ENCODE results near the gene ALKBH7. TPM values are rescaled to one million over a fixed set of nuclear protein-coding genes. Genes with fewer than 3 reads are reported as not detected.

ALKBH7 gene
- polyA plus RNA-seq, 1 donor (not counting 4 experiments of a cell fraction or from before 2014, with no cell fraction given), result 9.8 TPM

DNA sequence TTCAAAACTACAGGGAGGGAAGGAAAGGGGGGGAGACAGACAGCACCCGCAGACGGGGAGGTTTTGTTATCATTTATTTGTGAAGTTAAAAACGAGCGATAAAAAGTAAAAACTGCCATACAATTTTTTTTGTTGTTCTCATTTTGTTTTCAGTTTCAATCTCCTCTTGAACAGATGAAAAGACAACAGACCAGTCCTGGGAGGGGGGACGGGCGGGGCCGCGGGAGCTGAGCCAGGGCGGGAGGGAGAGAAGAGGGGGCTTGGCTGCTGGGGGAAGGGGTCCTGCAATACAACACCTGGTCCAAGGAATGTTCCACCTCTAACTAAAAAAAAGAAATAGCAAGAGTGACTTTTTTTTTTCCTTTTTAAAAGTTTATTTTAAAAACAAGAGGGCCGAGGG lies 40.7 kb downstream of the ALKBH7 start:
- TF ChIP-seq, protein P1, sequence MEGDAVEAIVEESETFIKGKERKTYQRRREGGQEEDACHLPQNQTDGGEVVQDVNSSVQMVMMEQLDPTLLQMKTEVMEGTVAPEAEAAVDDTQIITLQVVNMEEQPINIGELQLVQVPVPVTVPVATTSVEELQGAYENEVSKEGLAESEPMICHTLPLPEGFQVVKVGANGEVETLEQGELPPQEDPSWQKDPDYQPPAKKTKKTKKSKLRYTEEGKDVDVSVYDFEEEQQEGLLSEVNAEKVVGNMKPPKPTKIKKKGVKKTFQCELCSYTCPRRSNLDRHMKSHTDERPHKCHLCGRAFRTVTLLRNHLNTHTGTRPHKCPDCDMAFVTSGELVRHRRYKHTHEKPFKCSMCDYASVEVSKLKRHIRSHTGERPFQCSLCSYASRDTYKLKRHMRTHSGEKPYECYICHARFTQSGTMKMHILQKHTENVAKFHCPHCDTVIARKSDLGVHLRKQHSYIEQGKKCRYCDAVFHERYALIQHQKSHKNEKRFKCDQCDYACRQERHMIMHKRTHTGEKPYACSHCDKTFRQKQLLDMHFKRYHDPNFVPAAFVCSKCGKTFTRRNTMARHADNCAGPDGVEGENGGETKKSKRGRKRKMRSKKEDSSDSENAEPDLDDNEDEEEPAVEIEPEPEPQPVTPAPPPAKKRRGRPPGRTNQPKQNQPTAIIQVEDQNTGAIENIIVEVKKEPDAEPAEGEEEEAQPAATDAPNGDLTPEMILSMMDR (optimal IDR thresholded peaks at IDR 0.05 in 1 of 3, IDR thresholded peaks at IDR 0.05 in 1 of 3, conservative IDR thresholded peaks at IDR 0.05 in 1 of 3; ENCODE audit: extremely low read depth in 1 of 3, insufficient read depth in 2 of 3, low read length in 3 of 3), result no peak
- Histone ChIP-seq H3K4me3 (ENCODE audit: control insufficient read depth in 2 of 3, extremely low read depth in 1 of 3, insufficient read depth in 2 of 3, low read depth in 1 of 3, low read length in 3 of 3) (no peak overlapping the region), H3K27me3 (ENCODE audit: control insufficient read depth, extremely low read depth, insufficient read depth, low read length) (no peaks in the 10 kb centered on the region), H3K9me1 (ENCODE audit: control insufficient read depth, extremely low read depth, insufficient read depth, low read length) (no peaks in the 10 kb centered on the region), H2AFZ (ENCODE audit: control insufficient read depth, low read length) (no peak overlapping the region), H4K20me1 (ENCODE audit: control insufficient read depth, extremely low read depth, insufficient read depth, low read length) (no peaks in the 10 kb centered on the region), H3K79me2 (ENCODE audit: control insufficient read depth, insufficient read depth, low read length) (peaks cover 2% of the 10 kb centered on the region), H3K27ac (ENCODE audit: control insufficient read depth, insufficient read depth, low read length) (no peak overlapping the region), H3K9ac (ENCODE audit: control insufficient read depth, extremely low read depth, insufficient read depth, low read length) (no peak overlapping the region), H3K4me1 (ENCODE audit: control insufficient read depth, extremely low read depth, insufficient read depth, low read length) (no peaks in the 10 kb centered on the region), H3K4me2 (ENCODE audit: control insufficient read depth, extremely low read depth, insufficient read depth, low read depth, low read length) (no peak overlapping the region), H3K36me3 (ENCODE audit: control insufficient read depth in 2 of 2, extremely low read depth in 1 of 2, insufficient read depth in 2 of 2, low read length in 2 of 2) (peaks cover 25 to 32% of the 10 kb centered on the region in 2 experiments), H3K9me3 (ENCODE audit: control insufficient read depth, low read depth, low read length) (no peaks in the 10 kb centered on the region)
- no peak for FAIRE-seq
- dilution Hi-C loops (cut with MboI; ENCODE audit: extremely low pct_ligation_motif_present, low sequenced_read_pairs), result no loop called here
- DNase-seq (ENCODE audit: low read depth, low spot score), result no peak

DNA sequence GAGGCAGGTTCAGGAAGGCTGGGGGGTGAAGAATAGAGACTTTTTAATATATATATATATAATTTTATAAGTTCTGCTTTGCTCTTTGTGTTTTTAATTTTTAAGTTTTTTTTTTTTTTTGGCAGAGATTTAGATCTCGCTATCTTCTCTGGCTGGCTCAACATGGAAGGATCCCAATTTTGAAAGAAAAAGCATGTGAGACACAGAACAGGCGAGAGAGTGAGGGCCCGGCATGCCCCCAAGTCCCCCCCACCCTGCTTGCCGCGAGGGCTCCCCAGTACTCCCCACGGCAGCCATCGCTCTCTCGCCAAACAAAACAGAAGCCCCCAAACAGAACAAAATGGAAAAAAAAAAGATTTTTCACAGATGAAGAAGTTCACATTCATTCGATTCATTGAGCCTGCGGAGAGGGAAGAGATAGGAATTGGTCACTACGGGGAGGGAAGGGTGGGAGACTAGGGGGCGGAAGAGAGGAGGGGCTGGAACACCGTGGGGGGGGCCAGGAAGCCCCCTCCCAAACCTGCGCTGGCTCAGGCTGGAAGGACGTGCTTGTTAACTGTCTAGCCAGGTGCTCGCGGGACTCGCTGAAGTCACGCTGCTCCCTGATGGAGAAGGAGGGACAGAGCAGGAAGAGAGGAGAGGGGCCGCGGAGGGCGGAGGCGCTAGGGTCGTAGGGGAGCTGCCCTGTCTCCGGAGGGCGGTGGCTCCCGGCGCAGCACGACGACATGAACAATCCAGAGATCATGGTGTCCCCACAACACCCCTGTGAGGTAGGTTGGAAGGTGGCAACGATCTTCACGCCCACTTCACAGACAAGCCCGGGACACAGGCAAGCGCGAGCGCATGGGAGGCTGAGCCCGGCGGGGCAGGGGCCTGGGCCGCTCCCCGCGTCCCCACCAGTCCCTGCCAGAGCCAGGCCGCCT lies 41.4 kb downstream of the ALKBH7 start:
- Histone ChIP-seq H3K79me2 (ENCODE audit: control insufficient read depth, insufficient read depth, low read length) (peaks cover 9% of the 10 kb centered on the region), H3K4me3 (ENCODE audit: control insufficient read depth in 2 of 3, extremely low read depth in 1 of 3, insufficient read depth in 2 of 3, low read depth in 1 of 3, low read length in 3 of 3) (no peak overlapping the region), H4K20me1 (ENCODE audit: control insufficient read depth, extremely low read depth, insufficient read depth, low read length) (no peaks in the 10 kb centered on the region), H3K27me3 (ENCODE audit: control insufficient read depth, extremely low read depth, insufficient read depth, low read length) (no peaks in the 10 kb centered on the region), H3K27ac (ENCODE audit: control insufficient read depth, insufficient read depth, low read length) (no peak overlapping the region), H3K9me1 (ENCODE audit: control insufficient read depth, extremely low read depth, insufficient read depth, low read length) (no peaks in the 10 kb centered on the region), H3K9ac (ENCODE audit: control insufficient read depth, extremely low read depth, insufficient read depth, low read length) (no peak overlapping the region), H3K36me3 (ENCODE audit: control insufficient read depth in 2 of 2, extremely low read depth in 1 of 2, insufficient read depth in 2 of 2, low read length in 2 of 2) (peaks cover 29 to 35% of the 10 kb centered on the region in 2 experiments), H3K9me3 (ENCODE audit: control insufficient read depth, low read depth, low read length) (no peaks in the 10 kb centered on the region), H3K4me1 (ENCODE audit: control insufficient read depth, extremely low read depth, insufficient read depth, low read length) (no peaks in the 10 kb centered on the region), H3K4me2 (ENCODE audit: control insufficient read depth, extremely low read depth, insufficient read depth, low read depth, low read length) (no peak overlapping the region), H2AFZ (ENCODE audit: control insufficient read depth, low read length) (no peak overlapping the region)
- no peak for TF ChIP-seq EZH2 (IDR thresholded peaks at IDR 0.05; ENCODE audit: low read length)
- TF ChIP-seq, protein P1 (optimal IDR thresholded peaks at IDR 0.05 in 1 of 3, IDR thresholded peaks at IDR 0.05 in 1 of 3, conservative IDR thresholded peaks at IDR 0.05 in 1 of 3; ENCODE audit: extremely low read depth in 1 of 3, insufficient read depth in 2 of 3, low read length in 3 of 3), result no peak
- DNase-seq (ENCODE audit: low read depth, low spot score), result no peak
- FAIRE-seq, result no peak
- dilution Hi-C loops (cut with MboI; ENCODE audit: extremely low pct_ligation_motif_present, low sequenced_read_pairs), result no loop called here

All from keratinocyte (primary cell).